Measurements from ENCODE around the gene SAMD5. TPM values are rescaled to one million over a fixed set of nuclear protein-coding genes. Genes with fewer than 3 reads are reported as not detected.

Gene SAMD5
- 0.65 and 1.9 TPM in 2 replicates for total RNA-seq

GRCh38 chr6:147508042-147508865, at the start of gene SAMD5:
Gene SAMD5 (plus strand): TSS chr6:147508690. CDS start chr6:147508929, 239 bp downstream.

Measured in epithelial cell of alveolus of lung (primary cell).